AG10803 (cell line): ENCODE measurements around the gene CCSAP.

Experiments
- DNase-seq: peaks from one replicate; pipeline ENCODE4 v3.0.0; 2010; ENCODE audit warnings: low read depth
- H3K4me3 ChIP-seq: 2 replicates; pipeline ENCODE4 v1.5.1; 2011; ENCODE audit warnings: mild to moderate bottlenecking, low read length, control low read depth
- CTCF ChIP-seq: conservative IDR thresholded peaks from 2 replicates; pipeline ENCODE4 v1.5.1; 2011; ENCODE audit warnings: mild to moderate bottlenecking, low read length, control low read depth, inconsistent platforms

The CCSAP gene

GRCh38 chr1:229288516-229288915 lies 54.3 kb downstream of the CCSAP start:
- H3K4me3 ChIP-seq, result no peak overlapping the region
- no peak for TF ChIP-seq CTCF
- DNase-seq, result no peak

- no peak for TF ChIP-seq CTCF
- no peak overlapping the region for H3K4me3 ChIP-seq
- no peak for DNase-seq
These were observed 55.6 kb downstream of the CCSAP start for GRCh38 chr1:229287267-229287666.

GRCh38 chr1:229286099-229286766 lies 56.6 kb downstream of the CCSAP start:
- no peak overlapping the region for H3K4me3 ChIP-seq
- TF ChIP-seq CTCF, result no peak
- no peak for DNase-seq

- no peak for DNase-seq
- no peak overlapping the region for H3K4me3 ChIP-seq
These were observed 57.4 kb downstream of the CCSAP start for GRCh38 chr1:229285440-229285839.

GRCh38 chr1:229284887-229285286 lies 58.0 kb downstream of the CCSAP start:
- H3K4me3 ChIP-seq, result no peak overlapping the region
- DNase-seq, result no peak
- no peak for TF ChIP-seq CTCF

More at GRCh38 chr1:229285440-229285839, 57.4 kb downstream of the CCSAP start:
- TF ChIP-seq CTCF, result no peak

GRCh38 chr1:229283183-229283611 lies 59.6 kb downstream of the CCSAP start:
- no peak overlapping the region for H3K4me3 ChIP-seq
- no peak for TF ChIP-seq CTCF
- DNase-seq, result no peak

GRCh38 chr1:229282295-229282823 lies 60.5 kb downstream of the CCSAP start:
- TF ChIP-seq CTCF, result no peak
- H3K4me3 ChIP-seq, result no peak overlapping the region
- DNase-seq, result no peak
